ENCODE measurements around the gene HBA1.
"Not testable (repeated sequence)": the region's sequence is repeated elsewhere in the genome, so short reads cannot be mapped to it uniquely, and the experiment has no call there.

Gene HBA1

DNA sequence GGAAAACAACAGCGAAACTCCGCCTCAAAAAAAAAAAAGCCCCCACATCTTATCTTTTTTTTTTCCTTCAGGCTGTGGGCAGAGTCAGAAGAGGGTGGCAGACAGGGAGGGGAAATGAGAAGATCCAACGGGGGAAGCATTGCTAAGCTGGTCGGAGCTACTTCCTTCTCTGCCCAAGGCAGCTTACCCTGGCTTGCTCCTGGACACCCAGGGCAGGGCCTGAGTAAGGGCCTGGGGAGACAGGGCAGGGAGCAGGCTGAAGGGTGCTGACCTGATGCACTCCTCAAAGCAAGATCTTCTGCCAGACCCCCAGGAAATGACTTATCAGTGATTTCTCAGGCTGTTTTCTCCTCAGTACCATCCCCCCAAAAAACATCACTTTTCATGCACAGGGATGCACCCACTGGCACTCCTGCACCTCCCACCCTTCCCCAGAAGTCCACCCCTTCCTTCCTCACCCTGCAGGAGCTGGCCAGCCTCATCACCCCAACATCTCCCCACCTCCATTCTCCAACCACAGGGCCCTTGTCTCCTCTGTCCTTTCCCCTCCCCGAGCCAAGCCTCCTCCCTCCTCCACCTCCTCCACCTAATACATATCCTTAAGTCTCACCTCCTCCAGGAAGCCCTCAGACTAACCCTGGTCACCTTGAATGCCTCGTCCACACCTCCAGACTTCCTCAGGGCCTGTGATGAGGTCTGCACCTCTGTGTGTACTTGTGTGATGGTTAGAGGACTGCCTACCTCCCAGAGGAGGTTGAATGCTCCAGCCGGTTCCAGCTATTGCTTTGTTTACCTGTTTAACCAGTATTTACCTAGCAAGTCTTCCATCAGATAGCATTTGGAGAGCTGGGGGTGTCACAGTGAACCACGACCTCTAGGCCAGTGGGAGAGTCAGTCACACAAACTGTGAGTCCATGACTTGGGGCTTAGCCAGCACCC, 1.2 kb upstream of the HBA1 start:
- no peak for DNase-seq (ENCODE audit: low read depth)

DNA sequence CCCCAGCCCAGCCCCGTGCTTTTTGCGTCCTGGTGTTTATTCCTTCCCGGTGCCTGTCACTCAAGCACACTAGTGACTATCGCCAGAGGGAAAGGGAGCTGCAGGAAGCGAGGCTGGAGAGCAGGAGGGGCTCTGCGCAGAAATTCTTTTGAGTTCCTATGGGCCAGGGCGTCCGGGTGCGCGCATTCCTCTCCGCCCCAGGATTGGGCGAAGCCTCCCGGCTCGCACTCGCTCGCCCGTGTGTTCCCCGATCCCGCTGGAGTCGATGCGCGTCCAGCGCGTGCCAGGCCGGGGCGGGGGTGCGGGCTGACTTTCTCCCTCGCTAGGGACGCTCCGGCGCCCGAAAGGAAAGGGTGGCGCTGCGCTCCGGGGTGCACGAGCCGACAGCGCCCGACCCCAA, 474 bp upstream of the HBA1 start:
- not testable (repeated sequence) for DNase-seq (ENCODE audit: low read depth)

- no peak for DNase-seq (ENCODE audit: low read depth)
These were observed 928 bp downstream of the HBA1 start for GRCh38 chr16:177394-177822.

DNA sequence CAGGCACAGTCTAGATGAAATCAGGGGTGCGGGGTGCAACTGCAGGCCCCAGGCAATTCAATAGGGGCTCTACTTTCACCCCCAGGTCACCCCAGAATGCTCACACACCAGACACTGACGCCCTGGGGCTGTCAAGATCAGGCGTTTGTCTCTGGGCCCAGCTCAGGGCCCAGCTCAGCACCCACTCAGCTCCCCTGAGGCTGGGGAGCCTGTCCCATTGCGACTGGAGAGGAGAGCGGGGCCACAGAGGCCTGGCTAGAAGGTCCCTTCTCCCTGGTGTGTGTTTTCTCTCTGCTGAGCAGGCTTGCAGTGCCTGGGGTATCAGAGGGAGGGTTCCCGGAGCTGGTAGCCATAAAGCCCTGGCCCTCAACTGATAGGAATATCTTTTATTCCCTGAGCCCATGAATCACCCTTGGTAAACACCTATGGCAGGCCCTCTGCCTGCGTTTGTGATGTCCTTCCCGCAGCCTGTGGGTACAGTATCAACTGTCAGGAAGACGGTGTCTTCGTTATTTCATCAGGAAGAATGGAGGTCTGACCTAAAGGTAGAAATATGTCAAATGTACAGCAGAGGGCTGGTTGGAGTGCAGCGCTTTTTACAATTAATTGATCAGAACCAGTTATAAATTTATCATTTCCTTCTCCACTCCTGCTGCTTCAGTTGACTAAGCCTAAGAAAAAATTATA, 1.6 kb downstream of the HBA1 start:
- DNase-seq (ENCODE audit: low read depth), result no peak

- DNase-seq (ENCODE audit: low read depth), result no peak
These were observed 2.2 kb downstream of the HBA1 start for GRCh38 chr16:178668-179015.

DNA sequence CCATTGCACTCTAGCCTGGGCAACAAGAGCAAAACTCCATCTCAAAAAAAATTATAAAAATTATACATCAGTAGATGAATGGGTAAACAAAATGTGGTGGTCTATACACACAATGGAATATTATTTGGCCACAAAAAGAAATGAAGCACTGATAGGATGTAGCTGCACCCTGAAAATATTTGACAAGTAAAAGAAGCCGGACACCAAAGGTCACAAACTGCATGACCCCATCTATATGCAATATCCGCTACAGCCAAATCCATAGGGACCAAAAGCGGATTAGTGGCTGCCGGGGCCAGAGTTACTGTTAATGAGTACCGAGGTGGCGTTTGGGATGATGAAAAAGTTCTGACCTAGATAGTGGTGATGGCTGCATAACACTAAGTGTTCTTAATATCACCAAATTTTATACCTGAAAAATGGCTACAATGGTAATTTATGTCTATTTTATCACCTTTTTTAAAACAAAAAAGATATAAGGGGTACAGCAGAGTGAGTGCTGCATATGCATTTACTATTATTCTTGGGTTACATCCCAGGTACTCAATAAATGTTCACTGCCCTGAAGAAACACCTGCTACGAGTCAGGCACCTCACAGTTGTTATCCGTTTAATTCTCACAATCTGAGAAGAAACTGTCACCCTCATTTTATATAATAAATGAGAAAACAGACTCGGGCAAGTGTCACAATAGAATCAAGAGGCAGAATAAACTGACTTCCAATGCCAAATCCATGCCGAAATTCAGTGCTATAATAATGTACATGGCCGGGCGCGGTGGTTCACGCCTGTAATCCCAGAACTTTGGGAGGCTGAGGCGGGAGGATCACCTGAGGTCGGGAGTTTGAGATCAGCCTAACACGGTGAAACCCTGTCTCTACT, 3.0 kb downstream of the HBA1 start:
- DNase-seq (ENCODE audit: low read depth), result no peak

DNA sequence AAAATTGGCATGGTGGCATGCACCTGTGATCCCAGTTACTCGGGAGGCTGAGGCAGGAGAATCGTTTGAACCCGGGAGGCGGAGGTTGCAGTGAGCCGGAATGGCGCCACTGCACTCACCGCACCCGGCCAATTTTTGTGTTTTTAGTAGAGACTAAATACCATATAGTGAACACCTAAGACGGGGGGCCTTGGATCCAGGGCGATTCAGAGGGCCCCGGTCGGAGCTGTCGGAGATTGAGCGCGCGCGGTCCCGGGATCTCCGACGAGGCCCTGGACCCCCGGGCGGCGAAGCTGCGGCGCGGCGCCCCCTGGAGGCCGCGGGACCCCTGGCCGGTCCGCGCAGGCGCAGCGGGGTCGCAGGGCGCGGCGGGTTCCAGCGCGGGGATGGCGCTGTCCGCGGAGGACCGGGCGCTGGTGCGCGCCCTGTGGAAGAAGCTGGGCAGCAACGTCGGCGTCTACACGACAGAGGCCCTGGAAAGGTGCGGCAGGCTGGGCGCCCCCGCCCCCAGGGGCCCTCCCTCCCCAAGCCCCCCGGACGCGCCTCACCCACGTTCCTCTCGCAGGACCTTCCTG, 3.7 kb downstream of the HBA1 start, which contains the start of gene HBQ1:
TSS of gene HBQ1 (plus strand) at position 359 of the 575 bp plus-strand sequence. CDS start at position 387, 28 bp downstream.
- DNase-seq (ENCODE audit: low read depth), result peak; percentile 22

DNA sequence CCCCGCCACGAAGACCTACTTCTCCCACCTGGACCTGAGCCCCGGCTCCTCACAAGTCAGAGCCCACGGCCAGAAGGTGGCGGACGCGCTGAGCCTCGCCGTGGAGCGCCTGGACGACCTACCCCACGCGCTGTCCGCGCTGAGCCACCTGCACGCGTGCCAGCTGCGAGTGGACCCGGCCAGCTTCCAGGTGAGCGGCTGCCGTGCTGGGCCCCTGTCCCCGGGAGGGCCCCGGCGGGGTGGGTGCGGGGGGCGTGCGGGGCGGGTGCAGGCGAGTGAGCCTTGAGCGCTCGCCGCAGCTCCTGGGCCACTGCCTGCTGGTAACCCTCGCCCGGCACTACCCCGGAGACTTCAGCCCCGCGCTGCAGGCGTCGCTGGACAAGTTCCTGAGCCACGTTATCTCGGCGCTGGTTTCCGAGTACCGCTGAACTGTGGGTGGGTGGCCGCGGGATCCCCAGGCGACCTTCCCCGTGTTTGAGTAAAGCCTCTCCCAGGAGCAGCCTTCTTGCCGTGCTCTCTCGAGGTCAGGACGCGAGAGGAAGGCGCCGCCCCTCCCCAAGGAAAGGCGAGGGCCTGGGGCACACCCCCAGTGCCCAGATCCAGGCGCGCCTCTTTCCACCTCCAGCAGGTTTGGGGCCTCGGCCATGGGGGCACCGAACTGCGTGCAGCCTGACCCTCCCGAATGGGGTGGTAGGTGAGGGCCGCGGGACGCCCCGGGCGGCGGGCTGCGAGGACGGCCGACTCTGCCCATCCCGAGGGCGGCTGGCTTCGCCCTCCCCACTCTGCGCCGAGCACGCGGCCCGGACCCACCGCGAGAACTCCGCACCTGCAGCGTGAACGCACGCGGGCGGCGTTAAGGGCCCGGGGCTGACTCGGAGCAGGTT, 4.4 kb downstream of the HBA1 start:
- DNase-seq (ENCODE audit: low read depth), result peak; percentile 81

GRCh38 chr16:181565-182021, 5.1 kb downstream of the HBA1 start:
- no peak for DNase-seq (ENCODE audit: low read depth)

DNA sequence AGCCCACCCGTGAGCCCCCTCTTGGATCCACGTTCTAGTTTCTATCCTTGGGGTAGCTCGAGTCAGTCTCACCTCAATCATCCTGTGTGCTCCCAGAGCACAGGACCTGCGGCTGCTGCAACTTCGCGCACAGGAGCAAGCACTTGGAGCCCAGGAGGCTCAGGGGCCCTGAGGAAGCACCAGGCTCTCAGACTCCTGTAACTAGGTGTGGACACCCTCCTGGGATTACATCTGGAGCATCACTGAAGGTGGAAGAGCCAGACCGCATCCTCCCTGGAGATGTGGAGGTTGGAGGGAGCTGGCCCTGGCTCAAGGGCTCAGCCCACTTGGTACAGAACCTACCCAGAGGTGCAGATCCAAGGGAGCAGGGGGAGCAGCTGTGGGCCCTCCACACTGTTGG, 6.5 kb downstream of the HBA1 start:
- no peak for DNase-seq (ENCODE audit: low read depth)

DNA sequence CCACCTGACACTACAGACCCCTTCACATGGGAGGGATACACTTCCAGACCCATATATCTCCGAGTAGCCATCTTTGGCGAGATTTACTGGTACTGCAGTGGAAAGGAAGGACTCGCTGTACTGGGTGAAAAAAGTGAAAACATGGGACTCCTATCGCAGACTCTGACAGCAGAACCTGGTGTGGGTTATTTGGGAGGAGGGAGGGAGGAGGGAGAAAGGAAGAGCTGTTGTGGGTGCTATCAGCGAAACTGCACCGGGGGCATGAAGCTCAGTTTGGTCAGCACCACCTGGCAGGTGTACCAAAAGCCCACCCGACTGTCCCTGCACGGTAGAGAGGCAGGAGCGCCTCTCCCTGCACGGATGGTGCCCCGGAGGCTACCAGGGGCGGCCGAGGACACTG, 8.7 kb downstream of the HBA1 start:
- no peak for DNase-seq (ENCODE audit: low read depth)

DNA sequence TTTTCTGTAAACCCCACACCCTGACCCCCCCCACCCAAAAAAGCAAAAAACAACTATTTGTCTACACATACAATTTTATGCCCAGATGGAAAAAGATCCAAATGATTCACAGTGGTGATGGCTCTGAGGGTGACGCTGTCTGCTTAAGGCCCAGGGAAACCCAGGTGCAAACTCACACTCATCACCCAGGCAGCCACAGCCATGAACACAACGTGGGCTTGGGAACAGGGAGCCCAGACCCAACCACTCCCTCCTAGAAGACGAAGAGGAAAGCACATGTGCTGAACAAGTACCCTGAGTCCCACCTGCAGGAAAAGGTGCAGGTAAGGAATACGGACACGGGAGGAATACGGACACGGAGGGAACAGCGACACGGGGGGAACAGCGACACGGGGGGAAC, 9.2 kb downstream of the HBA1 start:
- DNase-seq (ENCODE audit: low read depth), result no peak

GRCh38 chr16:187330-187729, 10.8 kb downstream of the HBA1 start:
- no peak for DNase-seq (ENCODE audit: low read depth)

GRCh38 chr16:188674-189073, 12.2 kb downstream of the HBA1 start:
- peak; percentile 20 for DNase-seq (ENCODE audit: low read depth)

DNA sequence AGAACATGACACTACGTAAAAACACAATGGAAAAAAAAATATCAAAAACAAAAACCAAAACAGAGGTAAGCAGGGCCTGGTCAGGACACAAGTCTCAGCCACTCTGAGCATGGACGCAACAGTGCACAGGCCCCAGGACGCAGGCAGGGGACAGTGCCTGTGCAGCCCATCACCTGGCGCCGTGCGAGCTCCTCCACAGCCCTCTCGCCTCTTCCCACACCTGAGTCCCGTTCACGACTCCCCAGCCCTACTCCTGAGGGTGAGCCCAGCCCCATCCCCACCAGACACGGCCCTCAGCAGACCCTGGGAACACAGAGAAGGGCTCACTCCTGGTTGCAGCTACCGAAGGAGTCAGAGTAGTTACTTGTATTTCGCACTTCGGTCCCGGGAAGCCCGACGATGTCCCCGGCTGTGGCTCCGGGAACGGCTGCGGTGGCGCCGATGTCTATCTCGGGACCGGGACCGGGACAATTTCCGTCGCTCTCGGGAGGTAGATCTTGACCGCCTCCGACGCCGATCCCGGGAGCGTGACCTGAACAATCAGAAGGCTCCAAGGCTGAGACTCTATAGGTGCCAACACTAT, 13.2 kb downstream of the HBA1 start:
- no peak for DNase-seq (ENCODE audit: low read depth)

DNA sequence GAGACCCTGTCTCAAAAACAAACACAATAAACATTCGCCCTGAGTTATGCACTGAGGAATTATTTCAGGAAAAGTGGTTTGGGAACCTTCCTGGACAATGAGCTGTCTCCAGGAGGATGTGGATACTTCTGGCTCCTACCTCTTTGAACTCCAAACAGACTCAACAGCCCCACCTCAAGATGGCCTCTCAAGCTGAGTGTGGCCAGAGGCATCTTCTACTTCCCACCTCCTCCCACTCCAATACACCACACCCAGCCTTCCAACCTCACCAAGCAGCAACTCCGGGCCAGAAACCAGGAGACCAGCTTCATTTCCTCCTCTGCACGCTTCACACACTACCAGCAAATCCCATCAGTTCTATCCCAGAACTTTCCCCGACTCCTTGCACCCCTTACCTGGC, 15.4 kb downstream of the HBA1 start:
- no peak for DNase-seq (ENCODE audit: low read depth)

DNA sequence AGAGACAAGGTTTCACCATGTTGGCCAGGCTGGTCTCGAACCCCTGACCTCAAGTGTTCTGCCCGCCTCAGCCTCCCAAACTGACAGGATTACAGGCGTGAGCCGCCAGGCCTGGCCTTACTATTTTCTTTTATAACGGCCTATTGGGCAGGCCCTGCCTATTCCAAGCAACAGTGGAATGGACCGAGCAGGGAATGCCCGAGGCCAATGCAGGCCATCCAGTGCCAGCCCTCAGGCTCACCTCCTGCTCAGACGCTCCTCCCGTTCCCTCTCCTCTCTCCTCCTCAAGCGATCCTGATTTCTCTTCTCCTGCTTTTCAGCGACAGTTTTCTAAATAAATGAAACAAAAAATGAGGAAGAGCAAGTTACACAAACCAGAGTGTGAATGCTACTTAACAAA, 16.2 kb downstream of the HBA1 start:
- no peak for DNase-seq (ENCODE audit: low read depth)

DNA sequence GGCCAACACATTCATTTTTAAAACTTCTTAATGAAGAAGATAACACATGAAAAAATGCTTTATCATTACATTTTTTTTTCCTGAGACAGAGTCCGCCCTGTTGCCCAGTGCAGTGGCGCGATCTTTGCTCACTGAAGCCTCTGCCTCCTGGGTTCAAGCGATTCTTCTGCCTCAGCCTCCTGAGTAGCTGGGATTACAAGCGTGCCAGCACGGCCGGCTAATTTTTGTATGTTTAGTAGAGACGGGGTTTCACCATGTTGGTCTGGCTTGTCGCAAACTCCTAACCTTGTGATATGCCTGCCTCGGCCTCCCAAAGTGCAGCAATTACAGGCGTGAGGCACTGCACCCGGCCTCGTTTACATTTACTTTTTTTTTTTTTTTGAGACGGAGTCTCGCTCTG, 17.0 kb downstream of the HBA1 start:
- DNase-seq (ENCODE audit: low read depth), result no peak

- DNase-seq (ENCODE audit: low read depth), result no peak
These were observed 18.0 kb downstream of the HBA1 start for GRCh38 chr16:194516-194915.

- DNase-seq (ENCODE audit: low read depth), result no peak
These were observed 23.9 kb downstream of the HBA1 start for GRCh38 chr16:200388-200787.

- DNase-seq (ENCODE audit: low read depth), result no peak
These were observed 26.8 kb downstream of the HBA1 start for GRCh38 chr16:203246-203645.
